ENCODE measurements around the gene PPP1R12B.
"Not testable (repeated sequence)": the region's sequence is repeated elsewhere in the genome, so short reads cannot be mapped to it uniquely, and the experiment has no call there.

GRCh38 chr1:202370906-202371305 lies 22.4 kb downstream of the PPP1R12B start:
- TF ChIP-seq POLR2A, CTCF (IDR thresholded peaks at IDR 0.05): not testable (repeated sequence)

All from ovary (tissue), 3 donors.